GM12875 (cell line): ENCODE data around the gene COL23A1.
"Not testable (repeated sequence)": the region's sequence is repeated elsewhere in the genome, so short reads cannot be mapped to it uniquely, and the experiment has no call there.

ENCODE experiments used
- H3K4me3 ChIP-seq: one replicate; pipeline ENCODE4 v1.5.1; 2011; ENCODE audit warnings: low read depth, low read length, control low read depth
- TF ChIP-seq, protein P1 (sequence below): IDR thresholded peaks from 2 replicates; pipeline ENCODE4 v1.5.1; 2011; ENCODE audit warnings: low read depth, mild to moderate bottlenecking, control low read depth, inconsistent platforms, low read length, moderate library complexity, borderline replicate concordance; ENCODE audit not compliant: insufficient read depth

The COL23A1 gene

DNA sequence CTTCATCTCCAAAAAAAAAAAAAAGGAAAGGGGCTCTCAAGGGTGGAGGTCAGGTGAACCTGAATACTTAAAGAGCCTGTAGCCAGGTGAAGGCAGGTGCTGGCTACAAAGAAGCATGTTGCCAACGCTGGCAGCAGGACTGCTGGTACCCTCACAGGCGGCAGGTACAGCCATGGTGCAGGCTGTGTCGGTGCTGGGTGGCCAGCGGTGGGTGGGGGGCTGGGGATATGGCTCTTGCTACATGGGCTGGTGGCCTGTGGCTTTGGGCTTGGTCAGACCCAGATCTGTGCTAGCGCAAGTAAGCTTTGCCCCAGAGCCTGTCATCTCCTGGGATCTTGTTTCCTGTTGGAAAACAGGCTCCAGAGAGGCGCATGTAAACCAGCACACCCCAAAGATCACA, 271.3 kb downstream of the COL23A1 start:
- no peak overlapping the region for H3K4me3 ChIP-seq
- TF ChIP-seq, protein P1, sequence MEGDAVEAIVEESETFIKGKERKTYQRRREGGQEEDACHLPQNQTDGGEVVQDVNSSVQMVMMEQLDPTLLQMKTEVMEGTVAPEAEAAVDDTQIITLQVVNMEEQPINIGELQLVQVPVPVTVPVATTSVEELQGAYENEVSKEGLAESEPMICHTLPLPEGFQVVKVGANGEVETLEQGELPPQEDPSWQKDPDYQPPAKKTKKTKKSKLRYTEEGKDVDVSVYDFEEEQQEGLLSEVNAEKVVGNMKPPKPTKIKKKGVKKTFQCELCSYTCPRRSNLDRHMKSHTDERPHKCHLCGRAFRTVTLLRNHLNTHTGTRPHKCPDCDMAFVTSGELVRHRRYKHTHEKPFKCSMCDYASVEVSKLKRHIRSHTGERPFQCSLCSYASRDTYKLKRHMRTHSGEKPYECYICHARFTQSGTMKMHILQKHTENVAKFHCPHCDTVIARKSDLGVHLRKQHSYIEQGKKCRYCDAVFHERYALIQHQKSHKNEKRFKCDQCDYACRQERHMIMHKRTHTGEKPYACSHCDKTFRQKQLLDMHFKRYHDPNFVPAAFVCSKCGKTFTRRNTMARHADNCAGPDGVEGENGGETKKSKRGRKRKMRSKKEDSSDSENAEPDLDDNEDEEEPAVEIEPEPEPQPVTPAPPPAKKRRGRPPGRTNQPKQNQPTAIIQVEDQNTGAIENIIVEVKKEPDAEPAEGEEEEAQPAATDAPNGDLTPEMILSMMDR: no peak

DNA sequence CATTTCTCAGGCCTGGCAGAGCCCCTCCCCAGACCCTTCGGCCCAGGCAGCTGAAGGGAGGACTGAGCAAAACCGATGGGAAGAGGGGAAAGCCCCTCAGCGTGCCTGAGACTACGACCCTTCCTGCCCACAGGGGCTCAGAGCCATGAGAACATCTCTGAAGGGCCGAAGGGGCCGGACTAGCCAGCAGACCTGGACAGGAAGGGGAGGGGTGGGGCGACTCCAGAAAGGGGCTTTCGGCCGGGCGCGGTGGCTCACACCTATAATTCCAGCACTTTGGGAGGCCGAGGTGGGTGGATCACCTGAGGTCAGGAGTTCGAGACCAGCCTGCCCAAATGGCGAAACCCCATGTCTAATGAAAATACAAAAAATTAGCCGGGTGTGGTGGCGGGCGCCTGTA, 271.8 kb downstream of the COL23A1 start:
- no peak overlapping the region for H3K4me3 ChIP-seq

DNA sequence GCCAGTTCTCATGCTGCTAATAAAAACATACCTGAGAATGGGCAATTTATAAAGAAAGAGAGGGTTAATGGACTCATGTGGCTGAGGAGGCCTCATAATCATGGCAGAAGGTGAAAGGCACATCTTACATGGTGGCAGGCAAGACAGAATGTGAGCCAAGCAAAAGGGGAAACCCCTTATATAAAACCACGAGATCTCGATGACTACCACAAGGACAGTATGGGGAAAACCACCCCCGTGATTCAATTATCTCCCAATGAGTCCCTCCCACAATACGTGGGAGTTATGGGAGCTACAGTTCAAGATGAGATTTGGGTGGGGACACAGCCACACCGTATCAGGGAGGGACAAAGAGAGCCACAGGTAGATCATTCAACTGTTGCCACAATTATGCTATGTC, 272.5 kb downstream of the COL23A1 start:
- H3K4me3 ChIP-seq: not testable (repeated sequence)

More for the DNA sequence above, 271.8 kb downstream of the COL23A1 start:
- TF ChIP-seq, protein P1: no peak

DNA sequence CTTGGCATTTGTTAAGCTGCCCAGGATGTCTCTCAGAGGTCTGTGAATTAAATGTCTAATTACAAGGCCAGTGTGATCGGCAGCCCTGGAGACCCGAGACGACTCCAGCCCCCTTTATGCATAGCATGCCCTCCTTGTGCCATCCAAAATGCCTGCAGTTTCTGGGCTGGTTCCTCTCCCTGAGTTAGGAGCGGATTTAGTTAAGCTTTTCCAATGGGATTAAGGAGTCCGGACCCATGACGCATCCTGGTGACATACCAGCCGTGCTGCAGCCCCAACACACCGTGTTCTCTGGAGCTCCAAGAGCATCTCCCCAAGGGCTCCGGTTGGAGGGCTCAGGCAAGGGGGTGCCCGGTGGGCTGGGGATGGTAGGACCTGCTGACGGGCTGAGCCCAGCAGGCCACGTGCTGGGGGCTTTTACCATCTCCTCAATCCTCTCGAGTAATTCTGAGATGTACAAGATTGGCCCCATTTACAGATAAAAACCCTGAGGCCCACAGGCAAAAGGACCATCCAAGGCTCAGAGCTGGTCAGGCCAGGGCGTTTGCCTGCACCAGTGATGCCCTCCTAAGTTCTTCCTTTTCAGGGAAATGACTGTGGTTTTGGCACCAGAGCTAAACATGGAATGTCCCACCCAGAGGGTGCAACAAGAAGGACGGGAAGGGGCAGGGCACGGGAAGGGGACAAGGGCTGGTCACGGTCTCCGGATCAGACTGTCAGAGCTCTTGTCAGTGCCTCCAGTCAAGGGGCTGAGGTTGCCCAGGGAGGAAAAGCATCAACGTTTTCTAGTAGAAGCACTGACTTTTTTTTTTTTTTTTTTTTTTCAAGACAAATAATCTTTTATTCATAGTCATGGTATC, 275.0 kb downstream of the COL23A1 start:
- TF ChIP-seq, protein P1: no peak
- no peak overlapping the region for H3K4me3 ChIP-seq

DNA sequence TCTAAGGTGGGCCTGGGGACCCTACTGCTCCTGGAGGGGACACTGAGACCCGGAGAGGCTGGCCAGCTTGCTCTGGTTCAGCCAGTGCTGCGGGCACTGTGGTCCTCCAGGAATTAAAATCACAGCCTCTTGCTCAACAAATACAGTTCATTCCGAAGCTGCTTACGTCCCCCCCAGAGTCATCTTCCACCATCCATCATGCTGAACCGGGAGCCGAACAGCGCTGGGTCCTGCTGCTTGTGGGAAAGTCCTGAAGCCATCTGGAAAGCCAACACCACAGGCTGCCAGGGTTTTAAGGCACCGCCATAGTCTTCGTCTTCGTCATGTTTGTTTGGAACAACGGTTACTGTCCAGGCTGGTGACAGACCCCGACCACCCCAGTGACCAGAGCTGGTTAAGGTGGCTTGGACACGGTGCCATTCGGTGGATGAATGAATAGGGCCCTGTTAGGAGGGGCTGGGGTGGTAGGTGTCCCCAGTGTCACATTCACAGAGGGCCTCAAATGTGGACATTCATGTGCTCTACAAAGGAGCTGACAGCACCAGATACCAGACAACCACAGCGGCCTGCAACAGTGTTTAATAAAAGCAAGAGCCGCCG, 276.0 kb downstream of the COL23A1 start:
- no peak overlapping the region for H3K4me3 ChIP-seq
- TF ChIP-seq, protein P1: no peak

DNA sequence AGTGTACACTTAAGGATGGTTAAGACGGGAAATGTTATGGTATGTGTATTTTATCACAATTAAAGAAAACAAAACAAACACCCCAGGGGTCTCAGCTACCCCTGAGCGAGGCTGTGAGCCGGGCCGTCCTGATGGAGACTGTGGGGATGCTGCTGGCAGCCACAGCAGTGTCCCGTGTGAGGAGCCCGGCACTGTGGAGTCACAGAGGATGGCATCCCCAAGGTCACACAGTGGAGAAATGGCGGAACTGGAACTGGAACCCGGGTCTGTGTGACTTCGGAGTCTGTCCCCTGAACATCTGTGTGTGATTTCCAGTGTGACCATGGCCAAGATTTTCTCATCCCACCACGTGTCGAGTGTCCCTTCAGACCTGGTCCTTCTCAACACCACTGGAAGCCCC, 276.9 kb downstream of the COL23A1 start:
- TF ChIP-seq, protein P1: no peak

DNA sequence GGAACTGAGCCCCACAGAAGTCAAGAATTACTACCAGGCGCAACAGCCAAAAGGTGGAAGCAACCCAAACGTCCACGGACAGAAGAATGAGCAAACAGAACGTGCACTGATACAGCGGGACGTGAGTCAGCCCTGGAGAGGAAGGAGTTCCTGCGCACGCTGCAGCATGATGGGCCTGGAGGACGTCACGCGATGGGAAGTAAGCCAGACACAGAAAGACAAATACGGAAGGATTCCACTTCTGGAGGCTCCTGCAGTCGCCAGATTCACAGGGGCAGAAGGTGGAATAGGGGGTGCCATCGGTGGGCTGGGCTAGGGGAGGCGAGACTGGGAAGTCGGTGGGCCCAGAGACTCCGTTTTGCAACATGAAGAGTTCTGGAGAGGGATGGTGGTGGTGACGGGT, 277.3 kb downstream of the COL23A1 start:
- no peak overlapping the region for H3K4me3 ChIP-seq
- TF ChIP-seq, protein P1: no peak

More for the DNA sequence above, 276.9 kb downstream of the COL23A1 start:
- H3K4me3 ChIP-seq: no peak overlapping the region
